ENCODE measurements around the gene TMEM87A.

DNA sequence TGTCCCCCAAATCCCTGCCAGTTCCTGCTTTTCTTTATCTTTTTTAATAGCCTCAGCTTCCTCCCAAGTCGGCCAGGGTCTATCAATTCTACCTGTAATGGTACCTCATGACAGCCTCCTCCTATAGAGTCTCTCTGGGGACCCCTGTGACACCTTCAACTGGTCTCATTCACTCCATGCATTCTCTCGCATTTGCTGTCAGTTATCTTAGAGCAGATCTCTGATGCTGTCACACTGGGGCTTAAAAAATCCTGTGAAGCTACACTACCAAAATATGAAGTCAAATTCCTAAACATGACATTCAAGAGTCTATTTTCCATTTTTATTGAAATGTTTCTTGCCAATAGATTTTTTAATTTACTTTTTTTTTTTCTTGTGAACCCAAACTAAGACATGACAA, 70.6 kb downstream of the TMEM87A start:
- no peak for TF ChIP-seq EZH2phosphoT487 (IDR thresholded peaks at IDR 0.05; ENCODE audit: insufficient read depth, low read depth)
- TF ChIP-seq EZH2 (IDR thresholded peaks at IDR 0.05; ENCODE audit: insufficient read depth, poor library complexity, severe bottlenecking): no peak

All from GM23248 (cell line).